Stimulated activated CD8-positive, alpha-beta memory T cell treated with anti-CD3 and anti-CD28 coated beads, Interleukin-15, amount 100 ng/mL, for 4 hours (primary cell): ENCODE results near the gene ABCA13.

Experiments
- DNase-seq, 2 donors: peaks; one replicate each; pipeline ENCODE4 v3.0.0-alpha.2; 2020; ENCODE audit warnings: low read depth in 2 of 2

ABCA13 gene

DNA sequence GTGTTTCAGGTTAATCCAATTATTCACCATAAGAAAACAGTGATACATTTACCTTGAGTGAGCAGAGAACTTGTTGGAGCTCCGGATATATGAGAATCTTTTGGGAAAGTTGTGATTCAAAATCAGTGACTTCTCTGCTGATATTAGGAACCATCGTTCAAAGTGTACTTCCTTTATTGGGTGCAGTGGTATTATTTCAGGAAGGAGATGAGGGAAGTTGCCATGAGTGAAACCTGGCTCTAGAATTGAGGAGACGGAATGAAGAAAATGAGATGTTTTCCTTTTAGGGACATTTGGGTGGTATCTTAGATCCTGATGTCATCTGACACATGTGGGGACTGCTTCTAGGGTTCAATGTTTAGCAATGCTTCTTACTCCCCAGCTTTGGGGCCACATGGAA, 343.9 kb downstream of the ABCA13 start:
- DNase-seq = no peak

DNA sequence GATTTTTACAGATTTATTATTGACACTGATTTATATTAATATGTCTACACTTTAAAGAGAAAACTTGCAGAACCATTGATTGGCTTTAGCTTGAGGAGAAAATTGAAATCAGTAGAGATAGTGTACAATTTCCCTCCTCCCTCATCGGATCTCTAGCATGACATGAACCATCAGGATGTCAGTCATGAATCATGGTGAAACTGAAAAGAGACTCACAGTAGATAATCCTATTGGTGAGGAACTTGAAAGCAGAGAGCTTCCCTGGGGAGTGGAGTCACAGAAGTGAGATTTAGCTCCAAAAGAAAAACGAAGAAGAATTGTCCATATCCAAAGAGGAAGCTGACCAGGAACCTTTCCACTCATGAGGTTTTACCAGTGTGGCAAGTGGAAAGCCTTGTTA, 346.8 kb downstream of the ABCA13 start:
- no peak for DNase-seq

DNA sequence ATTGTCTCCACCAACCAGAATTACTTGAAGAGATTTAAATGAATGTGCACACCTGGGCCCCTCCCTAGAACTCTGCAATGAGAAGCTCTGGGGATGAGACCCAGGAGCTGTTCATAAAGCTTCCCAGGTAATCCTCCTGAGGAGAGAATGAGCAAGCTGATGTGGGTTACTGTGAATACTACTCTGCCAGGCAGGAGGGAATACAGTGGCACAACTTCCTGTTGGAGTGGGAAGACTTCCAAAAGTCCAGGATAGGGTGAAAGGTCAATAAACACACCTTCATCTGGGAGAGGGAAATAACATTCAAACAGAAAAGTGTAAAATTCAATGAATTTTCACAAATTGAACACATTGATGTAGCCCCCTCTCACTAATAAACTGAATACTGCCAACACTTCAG, 351.4 kb downstream of the ABCA13 start:
- no peak for DNase-seq

DNA sequence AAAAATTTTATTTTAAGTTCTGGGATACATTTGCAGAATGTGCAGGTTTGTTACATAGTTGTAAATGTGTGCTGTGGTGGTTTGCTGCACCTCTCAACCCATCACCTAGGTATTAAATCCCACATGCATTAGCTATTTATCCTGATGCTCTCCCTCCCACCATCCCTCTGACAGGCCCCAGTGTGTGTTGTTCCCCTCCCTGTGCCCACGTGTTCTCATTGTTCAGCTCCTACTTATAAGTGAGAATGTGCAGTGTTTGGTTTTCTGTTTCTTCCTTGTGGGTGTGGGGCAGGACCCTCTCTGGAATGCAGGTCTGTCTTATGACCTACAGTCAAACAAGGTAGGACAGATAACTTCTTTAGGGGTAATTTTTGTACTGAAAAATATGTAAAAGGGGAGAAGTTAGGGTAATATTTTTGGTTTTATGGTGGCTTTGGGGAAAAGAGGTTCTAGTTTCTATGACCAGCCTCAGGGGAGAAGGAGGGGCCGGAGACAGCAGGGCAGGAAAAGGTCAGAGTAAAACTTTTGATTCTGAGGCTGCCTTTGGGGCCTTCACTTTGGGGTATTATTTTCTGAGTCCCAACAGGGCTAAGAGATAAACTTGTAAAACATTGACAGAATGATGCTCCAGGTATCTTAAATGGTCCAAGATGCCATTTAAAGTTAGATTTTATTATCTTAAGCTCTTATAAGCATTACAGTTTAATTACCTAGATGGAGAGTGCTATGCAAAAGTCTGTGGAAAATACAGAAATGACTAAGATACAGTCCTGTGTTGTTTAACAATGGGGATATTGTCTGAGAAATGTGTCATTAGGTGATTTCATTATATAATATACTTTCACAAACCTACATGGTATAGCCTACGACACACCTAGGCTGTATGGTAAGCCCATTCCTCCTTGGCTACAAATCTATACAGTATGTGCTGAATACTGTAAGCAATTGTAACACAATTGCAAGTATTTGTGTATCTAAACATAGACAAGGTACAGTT, 354.8 kb downstream of the ABCA13 start:
- DNase-seq = no peak

GRCh38 chr7:48528646-48529045, 357.4 kb downstream of the ABCA13 start:
- DNase-seq = no peak

GRCh38 chr7:48537561-48537960, 366.3 kb downstream of the ABCA13 start:
- DNase-seq = no peak

DNA sequence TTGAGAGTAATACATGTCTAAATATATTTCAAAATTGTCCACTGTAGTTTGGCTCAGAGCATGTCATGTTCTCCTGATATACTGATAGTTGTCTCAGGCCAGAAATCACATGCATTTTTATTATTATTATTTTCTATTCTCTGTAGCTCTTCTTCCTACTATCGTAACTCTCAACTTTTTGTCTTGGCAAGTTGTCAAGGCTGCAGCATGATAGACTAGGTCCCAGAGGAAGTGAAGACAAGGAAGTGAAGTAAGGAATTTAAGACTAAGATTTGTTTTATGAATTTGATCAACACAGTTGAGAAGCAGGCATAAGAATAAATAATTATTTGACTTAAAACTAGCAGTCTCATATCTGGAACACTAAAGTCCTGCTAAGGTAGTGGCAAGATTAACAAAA, 369.5 kb downstream of the ABCA13 start:
- DNase-seq = no peak

- no peak for DNase-seq
These were observed 377.4 kb downstream of the ABCA13 start for GRCh38 chr7:48548667-48549066.

DNA sequence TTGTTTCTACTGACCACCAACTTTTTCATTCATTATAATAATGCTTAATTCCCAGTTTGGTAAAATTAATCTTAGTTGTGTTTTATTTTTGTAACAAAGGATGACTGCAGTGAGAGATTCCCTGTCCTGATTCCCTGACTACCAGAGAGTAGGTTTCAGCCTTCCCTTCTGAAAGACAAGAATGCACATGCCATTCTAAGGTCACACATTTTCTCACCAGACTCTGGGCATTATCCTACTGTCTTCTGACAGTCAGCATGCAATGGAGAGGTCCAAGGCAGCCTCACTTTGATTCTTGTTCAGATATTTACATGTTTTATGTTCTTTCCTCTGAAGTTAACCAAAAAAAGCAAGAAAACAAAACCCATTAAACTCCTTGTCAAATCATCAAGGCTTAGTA, 380.4 kb downstream of the ABCA13 start:
- no peak for DNase-seq

GRCh38 chr7:48563334-48563733, 392.1 kb downstream of the ABCA13 start:
- DNase-seq = no peak

GRCh38 chr7:48575516-48575915, 404.3 kb downstream of the ABCA13 start:
- DNase-seq = no peak

DNA sequence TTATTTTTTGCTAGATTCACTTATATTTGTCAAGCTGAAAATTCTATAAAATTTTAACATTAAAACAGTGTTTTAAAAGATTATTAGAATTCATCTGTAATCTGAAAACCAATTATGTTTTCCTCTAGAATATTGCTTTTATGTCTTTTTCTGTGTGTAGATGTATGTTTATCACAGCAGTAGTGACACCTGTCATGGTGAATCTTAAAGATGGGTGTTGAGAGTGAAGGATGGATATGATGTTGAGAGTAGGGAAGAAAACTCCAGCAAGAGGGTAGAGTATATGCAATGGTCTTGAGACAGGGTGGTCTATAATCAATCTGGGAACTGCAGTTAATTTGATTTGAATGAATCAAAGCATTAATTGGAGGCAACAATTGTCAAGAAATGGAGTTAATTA, 416.2 kb downstream of the ABCA13 start:
- no peak for DNase-seq

- no peak for DNase-seq
These were observed 423.1 kb downstream of the ABCA13 start for GRCh38 chr7:48594349-48594748.

DNA sequence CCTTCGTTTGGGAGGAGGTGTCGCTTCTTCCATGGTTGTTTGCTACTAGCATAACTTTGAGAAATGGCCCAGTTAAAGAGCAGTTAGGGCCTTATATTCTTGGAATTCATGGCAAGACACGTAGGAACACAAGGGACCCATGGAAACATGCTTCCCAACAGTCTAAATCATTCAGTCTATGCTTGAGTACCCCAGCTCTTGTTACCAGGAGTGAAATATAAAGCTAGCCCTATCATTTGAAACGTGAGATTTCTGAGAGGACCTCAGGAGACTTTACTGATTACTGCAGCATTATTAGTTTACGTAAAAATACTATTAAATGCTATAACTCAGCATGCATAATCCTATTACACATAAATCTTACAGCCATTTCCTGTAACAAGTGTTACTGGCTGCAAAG, 424.5 kb downstream of the ABCA13 start:
- DNase-seq = no peak

- no peak for DNase-seq
These were observed 439.4 kb downstream of the ABCA13 start for GRCh38 chr7:48610705-48611104.

- DNase-seq = no peak
These were observed 440.7 kb downstream of the ABCA13 start for GRCh38 chr7:48611993-48612392.

GRCh38 chr7:48617508-48617907, 446.2 kb downstream of the ABCA13 start:
- DNase-seq = no peak

DNA sequence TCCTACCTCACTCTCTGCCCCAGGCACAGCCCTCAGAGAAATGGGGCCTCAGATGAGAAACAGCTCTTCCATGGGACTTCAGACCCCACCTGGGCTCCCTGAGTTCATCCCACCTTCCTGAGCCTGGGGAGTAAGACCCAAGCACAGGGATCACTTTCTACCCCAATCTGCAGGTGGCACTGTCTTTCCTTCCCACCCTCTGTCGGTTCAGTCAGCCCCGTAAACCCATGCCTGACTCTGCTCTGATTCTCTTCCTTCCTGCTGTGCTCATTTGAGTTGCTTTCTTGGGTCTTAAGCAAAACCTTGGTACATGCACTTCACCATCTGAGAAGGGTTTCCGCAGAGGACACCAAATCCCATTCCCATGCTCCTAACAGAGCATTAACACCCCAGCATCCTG, 446.7 kb downstream of the ABCA13 start:
- DNase-seq = no peak

- DNase-seq = no peak
These were observed 449.8 kb downstream of the ABCA13 start for GRCh38 chr7:48621076-48621475.

- DNase-seq = no peak
These were observed 455.9 kb downstream of the ABCA13 start for GRCh38 chr7:48627164-48627563.

GRCh38 chr7:48628793-48629349, 457.6 kb downstream of the ABCA13 start:
- DNase-seq = no peak

DNA sequence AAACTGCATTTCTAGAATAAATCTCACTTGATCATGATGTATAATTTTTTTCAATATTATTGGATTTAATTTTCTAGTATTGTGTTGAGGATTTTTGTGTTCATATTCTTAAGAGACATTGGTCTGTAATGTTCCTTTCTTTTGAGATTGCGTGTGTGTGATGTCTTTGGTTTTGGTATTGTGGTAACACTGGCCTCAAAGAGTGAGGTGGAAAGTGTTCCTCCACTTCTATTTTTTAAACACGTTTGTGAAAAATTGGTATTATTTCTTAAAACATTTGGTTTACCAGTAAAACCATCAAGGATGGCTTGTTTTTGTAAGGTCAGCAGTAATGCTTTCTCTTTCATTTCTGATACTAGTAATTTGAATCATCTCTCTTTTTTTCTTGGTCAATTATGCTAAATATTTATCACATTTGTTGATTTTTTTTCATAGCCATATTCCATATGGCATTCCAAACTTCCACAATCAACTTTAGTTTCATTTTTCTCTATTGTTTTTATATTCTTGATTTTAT, 462.9 kb downstream of the ABCA13 start:
- no peak for DNase-seq

DNA sequence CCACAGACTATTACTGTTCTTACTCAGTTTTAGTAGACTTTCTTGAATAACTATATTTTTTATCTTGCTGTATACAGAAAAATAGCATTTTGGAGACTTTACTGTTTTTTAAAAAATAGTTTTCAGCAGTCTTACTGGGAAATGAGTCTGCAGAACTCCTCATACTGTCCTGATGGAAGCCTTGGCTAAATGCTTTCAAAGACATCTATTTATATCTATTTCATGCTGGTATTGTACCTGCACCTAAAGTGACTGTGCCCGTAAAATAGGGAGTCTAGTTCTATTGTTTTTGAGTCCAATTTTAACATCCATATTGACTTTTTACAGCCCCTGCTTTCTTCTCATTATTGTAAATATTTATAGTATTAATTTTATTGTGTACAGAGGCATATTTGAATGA, 464.5 kb downstream of the ABCA13 start:
- DNase-seq = no peak
